K562 (cell line): ENCODE results near the gene MACF1. TPM values are rescaled to one million over a fixed set of nuclear protein-coding genes. Genes with fewer than 3 reads are reported as not detected.

ENCODE experiments used
- ATAC-seq: fragments of 200-7000 bp; cut with Tn5 transposase; 3 replicates; pipeline ENCODE4 v1.9.1; 2020; ENCODE audit warnings: moderate library complexity
- BruUV-seq: library from RNA; stranded (reverse); fragments of 400-500 nt; replicated peaks from 2 replicates; lab custom pipeline; 2021; lab: Mats Ljungman, UMichigan
- CTCF ChIA-PET: fragments of 300-600 bp; formaldehyde crosslinking; extraction: SDS; loops from one replicate; lab custom pipeline; 2021; ENCODE audit warnings: low intra/inter-chr PET ratio; lab: Yijun Ruan, JAX
- POLR2A ChIA-PET: fragments of 300-600, 350-650 bp; sonication (Branson Sonifier 250); formaldehyde crosslinking; extraction: SDS; loops from one replicate; lab custom pipeline; 2021; ENCODE audit warnings: antibody characterized with exemption, inconsistent platforms; lab: Yijun Ruan, JAX
- DNase-seq, 4 experiments: peaks; one replicate each; pipeline versions ENCODE4 v3.0.0 to v3.0.0-alpha.2; 2011 to 2018; ENCODE audit warnings: low spot score in 3 of 4, mixed read lengths in 3 of 4; ENCODE audit errors: extremely low read depth in 1 of 4
- FAIRE-seq: peaks from 2 replicates; lab custom pipeline; 2011; peaks lifted over from hg19 to GRCh38; lab: Jason Lieb, UNC
- H2AFZ ChIP-seq: 2 replicates; pipeline ENCODE4 v1.6.0; 2011; ENCODE audit warnings: low read depth, low read length, control low read depth, inconsistent platforms
- H3K27ac ChIP-seq: fragments of 200-600 bp; 3 replicates; pipeline ENCODE4 v1.8.0; 2011; ENCODE audit warnings: low read depth, mild to moderate bottlenecking, control low read depth, inconsistent platforms, low read length, moderate library complexity, mixed read lengths; ENCODE audit errors: extremely low read depth
- H3K27me3 ChIP-seq, 2 experiments: fragments of 300-600 bp in 1 of 2; 2 replicates in 1 of 2; 3 replicates in 1 of 2; pipeline versions ENCODE4 v1.6.0 to v1.8.0; 2011; ENCODE audit warnings: inconsistent platforms in 2 of 2, low read length in 2 of 2, mild to moderate bottlenecking in 1 of 2, mixed read lengths in 1 of 2, moderate library complexity in 1 of 2; ENCODE audit not compliant: control insufficient read depth in 2 of 2, insufficient read depth in 2 of 2
- H3K36me3 ChIP-seq: fragments of 300-600 bp; 3 replicates; pipeline ENCODE4 v1.8.0; 2011; ENCODE audit warnings: mild to moderate bottlenecking, low read length, inconsistent platforms; ENCODE audit not compliant: control insufficient read depth, insufficient read depth
- H3K4me1 ChIP-seq, 2 experiments: fragments of 200-600 bp in 1 of 2; replicated peaks in 1 of 2; 2 replicates in 1 of 2; 3 replicates in 1 of 2; pipeline versions ENCODE4 v1.5.1 to v1.8.0; 2011; ENCODE audit warnings: inconsistent platforms in 2 of 2, low read length in 2 of 2, mild to moderate bottlenecking in 1 of 2, mixed read lengths in 1 of 2, moderate library complexity in 1 of 2; ENCODE audit not compliant: control insufficient read depth in 2 of 2, insufficient read depth in 2 of 2
- H3K4me2 ChIP-seq: 2 replicates; pipeline ENCODE4 v1.6.1; 2011; ENCODE audit warnings: low read length, control low read depth, inconsistent platforms, mixed read lengths; ENCODE audit not compliant: insufficient read depth
- H3K4me3 ChIP-seq: fragments of 200-600 bp; sonication (generic), shearing (Covaris generic); 2 replicates; pipeline ENCODE4 v1.5.1; 2016; ENCODE audit warnings: control low read depth, inconsistent platforms
- H3K79me2 ChIP-seq: fragments of 200-600 bp; 3 replicates; pipeline ENCODE4 v1.8.0; 2011; ENCODE audit warnings: low read length, inconsistent platforms; ENCODE audit not compliant: control insufficient read depth, insufficient read depth
- H3K9ac ChIP-seq, 2 experiments: 2 replicates each; pipeline versions ENCODE4 v1.6.0 to v1.6.1; 2011; ENCODE audit warnings: low read depth in 2 of 2, low read length in 2 of 2, control low read depth in 1 of 2, inconsistent platforms in 1 of 2, mild to moderate bottlenecking in 1 of 2, mixed read lengths in 1 of 2; ENCODE audit not compliant: insufficient read depth in 1 of 2
- H3K9me1 ChIP-seq: one replicate; pipeline ENCODE4 v1.6.0; 2011; ENCODE audit warnings: inconsistent platforms, mild to moderate bottlenecking, low read length, moderate library complexity; ENCODE audit not compliant: control insufficient read depth, insufficient read depth
- H3K9me3 ChIP-seq: replicated peaks from 2 replicates; pipeline ENCODE4 v1.5.1; 2011; ENCODE audit warnings: low read depth, low read length, inconsistent platforms; ENCODE audit not compliant: control insufficient read depth, insufficient read depth
- H4K20me1 ChIP-seq: replicated peaks from 2 replicates; pipeline ENCODE4 v1.6.1; 2011; ENCODE audit warnings: low read length, inconsistent platforms, mixed read lengths; ENCODE audit not compliant: control insufficient read depth, insufficient read depth
- CREB1 ChIP-seq, 2 experiments: sonication (generic) in 1 of 2; formaldehyde crosslinking in 1 of 2; IDR thresholded peaks; 2 replicates each; pipeline versions ENCODE4 v1.6.1 to v1.8.0; 2012 to 2022; ENCODE audit warnings: inconsistent platforms in 1 of 2, mild to moderate bottlenecking in 1 of 2, missing genetic modification reagents in 1 of 2, moderate library complexity in 1 of 2
- ESRRA ChIP-seq: fragments of 450-650 bp; IDR thresholded peaks from 2 replicates; pipeline ENCODE4 v1.6.1; 2014; ENCODE audit warnings: low read depth, mild to moderate bottlenecking, moderate library complexity, borderline replicate concordance
- POLR2B ChIP-seq: fragments of 450-650 bp; IDR thresholded peaks from 2 replicates; pipeline ENCODE4 v1.6.1; 2018; ENCODE audit warnings: low read depth; ENCODE audit not compliant: partially characterized antibody
- TFAM ChIP-seq: fragments of 250-450 bp; sonication (Bioruptor Pico); conservative IDR thresholded peaks from 2 replicates; pipeline ENCODE4 v1.5.0; 2021; ENCODE audit warnings: mild to moderate bottlenecking, moderate library complexity
- WGBS: fragments of 100-300 bp; shearing (Covaris generic); methylation state at CpG from one replicate; pipeline ENCODE4 v1.1.6; 2016; ENCODE audit warnings: low coverage, mixed read lengths; ENCODE audit not compliant: insufficient coverage; ENCODE audit errors: missing lambda C conversion rate; 5-methylcytosine and 5-hydroxymethylcytosine counted together
- in situ Hi-C: fragments of 300-500 bp; cut with MboI; formaldehyde crosslinking; loops from 4 replicates; pipeline ENCODE4 v1.15.0; 2018; ENCODE audit warnings: inconsistent platforms, mixed read lengths
- intact Hi-C: fragments of 100-400 bp; cut with micrococcal nuclease; formaldehyde crosslinking; loops from 2 replicates; pipeline ENCODE4 v1.14.2; 2022
- polyA plus RNA-seq, 8 experiments: library from polyadenylated mRNA; depleted of rRNA in 4 of 8; stranded (reverse) in 5 of 8; unstranded in 3 of 8; fragments of >200 nt; fragmentation: Nextera tagmentation in 2 of 8; fragmentation: Illumina TruSeq in 1 of 8; extraction: Ambion mirVana in 2 of 8; extraction: Trizol in 1 of 8; gene quantifications; 2 replicates each; pipeline versions ENCODE4 v1.2.1 to v1.2.3, GENCODE V29; 2011 to 2014; ENCODE audit warnings: inconsistent platforms in 1 of 8, missing spikeins in 1 of 8
- total RNA-seq, 7 experiments: library from RNA; depleted of rRNA in 6 of 7; stranded (reverse); fragments of >200 nt in 6 of 7; fragmentation: Illumina TruSeq in 2 of 7; extraction: Trizol in 2 of 7; gene quantifications; 2 replicates each; pipeline versions ENCODE4 v1.2.1 to v1.2.3, GENCODE V29; 2011 to 2021; ENCODE audit warnings: low replicate concordance in 1 of 7

The MACF1 gene
- total and polyA plus RNA-seq, 9 of the 15 experiments (the other 6 are each of a cell fraction or from before 2014, with no cell fraction given), result 13.2 to 232 (median 112) TPM

DNA sequence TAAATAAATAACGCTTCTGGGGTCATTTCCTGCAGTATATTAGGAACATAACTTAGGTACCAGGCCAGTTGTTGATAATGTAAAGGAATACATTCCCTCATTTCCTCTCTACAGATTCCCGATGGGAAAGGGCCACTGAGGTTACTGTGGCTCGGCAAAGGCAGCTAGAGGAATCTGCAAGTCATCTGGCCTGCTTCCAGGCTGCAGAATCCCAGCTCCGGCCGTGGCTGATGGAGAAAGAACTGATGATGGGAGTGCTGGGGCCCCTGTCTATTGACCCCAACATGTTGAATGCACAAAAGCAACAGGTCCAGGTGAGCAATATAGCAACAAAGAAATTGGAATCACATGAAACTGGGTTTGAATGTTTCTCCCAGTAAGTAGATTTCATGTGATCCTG lies 177.3 kb downstream of the MACF1 start:
- in situ Hi-C loops (no loop called here), intact Hi-C loops (no loop called here)
- Histone ChIP-seq H3K9me3 (no peaks in the 10 kb centered on the region), H3K79me2 (no peaks in the 10 kb centered on the region), H3K27ac (no peak overlapping the region), H3K36me3 (peaks cover 56% of the 10 kb centered on the region), H4K20me1 (no peaks in the 10 kb centered on the region), H3K4me1 (peaks cover 15 to 17% of the 10 kb centered on the region in 2 experiments; a peak in 4 of 5 replicates), H3K4me2 (no peak overlapping the region), H3K27me3 (no peaks in the 10 kb centered on the region), H3K9ac (no peak overlapping the region), H3K9me1 (no peaks in the 10 kb centered on the region), H2AFZ (no peak overlapping the region), H3K4me3 (no peak overlapping the region)
- FAIRE-seq (no peak), ATAC-seq (no peak), DNase-seq (no peak)
- BruUV-seq, result no TSS peak
- ChIA-PET POLR2A (no interaction called here), CTCF (no interaction called here)
- TF ChIP-seq CREB1 (IDR thresholded peaks at IDR 0.05) (no peak), CREB1 (CRISPR knock-in tag; IDR thresholded peaks at IDR 0.05) (no peak)
- 90% methylated on average over 5 of the region's 5 CpGs for WGBS

DNA sequence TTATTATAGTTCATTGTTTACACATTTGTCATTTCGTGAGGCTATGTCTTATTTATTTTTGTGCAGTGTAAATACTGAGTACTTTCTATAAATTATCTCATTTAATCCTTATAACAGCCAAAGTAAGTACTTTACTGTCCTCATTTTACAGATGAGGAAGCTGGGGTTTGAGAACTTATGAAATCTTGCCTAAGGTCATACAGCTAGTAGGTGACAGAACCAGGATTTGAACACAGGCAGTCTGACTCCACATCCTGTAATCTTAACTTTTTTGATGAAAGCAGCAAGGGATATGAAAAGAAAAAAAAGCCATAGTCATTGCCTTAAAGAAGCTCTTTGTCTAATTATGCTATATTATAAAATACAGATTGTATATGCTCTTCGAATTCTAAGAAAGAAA lies 179.8 kb downstream of the MACF1 start:
- BruUV-seq, result no TSS peak
- WGBS, result 81% methylated on average over 2 of the region's 2 CpGs

More for the DNA sequence above, 179.8 kb downstream of the MACF1 start:
- POLR2A ChIA-PET, result interaction anchor here (0.6 to 1.6 kb wide), 3 partner anchors 23 to 193 kb away, joined by 3 to 6 read pairs (median 3); no protein-coding TSS in a partner anchor
- Histone ChIP-seq H2AFZ (no peak overlapping the region), H3K4me3 (no peak overlapping the region), H4K20me1 (no peaks in the 10 kb centered on the region), H3K4me1 (peaks cover 20 to 32% of the 10 kb centered on the region in 2 experiments; a peak in 4 of 5 replicates), H3K9me1 (no peaks in the 10 kb centered on the region), H3K27me3 (no peaks in the 10 kb centered on the region), H3K27ac (peak overlapping the region; percentile 69; the same call in 2 of the 3 replicates), H3K9ac (0 out of 4 replicates have a peak overlapping the region, but pooled peaks of 1 of the 2 experiments have one; percentile 22), H3K9me3 (no peaks in the 10 kb centered on the region), H3K4me2 (no peak overlapping the region), H3K79me2 (peaks cover 23% of the 10 kb centered on the region), H3K36me3 (peaks cover 63% of the 10 kb centered on the region)
- DNase-seq, result no peak
- peak; percentile 44; the same call in 1 of the 2 replicates for TF ChIP-seq ESRRA
- no peak for TF ChIP-seq POLR2B
- no peak for TF ChIP-seq TFAM (CRISPR knock-in tag)
- no peak for FAIRE-seq
- intact Hi-C loops, result no loop called here
- CTCF ChIA-PET, result no interaction called here
- ATAC-seq, result no peak
- in situ Hi-C loops, result no loop called here
